Measurements from ENCODE around the gene CCDC175.
A peak's percentile ranks its signal among the peaks of the same experiment; 100 is the strongest.

Gene CCDC175

GRCh38 chr14:59576332-59577294, at the start of gene CCDC175:
Gene CCDC175 (minus strand): TSS chr14:59576812. CDS start chr14:59576775, 37 bp downstream.
- H3K27ac Mint-ChIP-seq = no peak within 1 kb of the TSS
- H3K9me3 Mint-ChIP-seq = no peaks in the 10 kb centered on the region
- H3K4me1 Mint-ChIP-seq (ENCODE audit: low read depth) = peaks cover 9% of the 10 kb centered on the region
- no peaks in the 10 kb centered on the region for H3K36me3 Mint-ChIP-seq (ENCODE audit: low read depth)
- H3K4me3 Mint-ChIP-seq = peak within 1 kb of the TSS; percentile 78
- peaks cover 42% of the 10 kb centered on the region for H3K27me3 Mint-ChIP-seq
- DNase-seq = peak; percentile 85

- Mint-ChIP-seq H3K4me3 (no peak overlapping the region), H3K9me3 (no peaks in the 10 kb centered on the region), H3K27ac (no peak overlapping the region), H3K27me3 (peaks cover 44% of the 10 kb centered on the region), H3K4me1 (ENCODE audit: low read depth) (no peaks in the 10 kb centered on the region), H3K36me3 (ENCODE audit: low read depth) (no peaks in the 10 kb centered on the region)
- no peak for DNase-seq
These were observed 46.0 kb upstream of the CCDC175 start for GRCh38 chr14:59622631-59623030.

- Mint-ChIP-seq H3K27ac (no peak overlapping the region), H3K4me1 (ENCODE audit: low read depth) (no peaks in the 10 kb centered on the region), H3K4me3 (no peak overlapping the region), H3K27me3 (peaks cover 36% of the 10 kb centered on the region), H3K36me3 (ENCODE audit: low read depth) (no peaks in the 10 kb centered on the region), H3K9me3 (no peaks in the 10 kb centered on the region)
- DNase-seq = no peak
These were observed 42.4 kb upstream of the CCDC175 start for GRCh38 chr14:59619061-59619460.

GRCh38 chr14:59601056-59601455, 24.4 kb upstream of the CCDC175 start:
- H3K4me1 Mint-ChIP-seq (ENCODE audit: low read depth) = no peaks in the 10 kb centered on the region
- H3K36me3 Mint-ChIP-seq (ENCODE audit: low read depth) = no peaks in the 10 kb centered on the region

GRCh38 chr14:59600211-59600945, 23.8 kb upstream of the CCDC175 start:
- DNase-seq = no peak
- Mint-ChIP-seq H3K27ac (no peak overlapping the region), H3K4me3 (no peak overlapping the region), H3K27me3 (peaks cover 10% of the 10 kb centered on the region), H3K36me3 (ENCODE audit: low read depth) (no peaks in the 10 kb centered on the region), H3K9me3 (no peaks in the 10 kb centered on the region), H3K4me1 (ENCODE audit: low read depth) (no peaks in the 10 kb centered on the region)

More at GRCh38 chr14:59601056-59601455, 24.4 kb upstream of the CCDC175 start:
- no peak for DNase-seq
- Mint-ChIP-seq H3K4me3 (no peak overlapping the region), H3K9me3 (no peaks in the 10 kb centered on the region), H3K27me3 (peaks cover 10% of the 10 kb centered on the region), H3K27ac (no peak overlapping the region)

- H3K9me3 Mint-ChIP-seq = peaks cover 3% of the 10 kb centered on the region
- no peak overlapping the region for H3K4me3 Mint-ChIP-seq
- no peak overlapping the region for H3K27ac Mint-ChIP-seq
- DNase-seq = no peak
- no peaks in the 10 kb centered on the region for H3K36me3 Mint-ChIP-seq (ENCODE audit: low read depth)
- no peaks in the 10 kb centered on the region for H3K4me1 Mint-ChIP-seq (ENCODE audit: low read depth)
- H3K27me3 Mint-ChIP-seq = peaks cover 15% of the 10 kb centered on the region
These were observed 18.5 kb upstream of the CCDC175 start for GRCh38 chr14:59595071-59595470.

GRCh38 chr14:59591641-59592370, 15.2 kb upstream of the CCDC175 start:
- Mint-ChIP-seq H3K9me3 (peaks cover 3% of the 10 kb centered on the region), H3K27ac (no peak overlapping the region), H3K4me3 (no peak overlapping the region), H3K27me3 (peaks cover 6% of the 10 kb centered on the region), H3K36me3 (ENCODE audit: low read depth) (no peaks in the 10 kb centered on the region), H3K4me1 (ENCODE audit: low read depth) (peaks cover 4% of the 10 kb centered on the region)
- no peak for DNase-seq

GRCh38 chr14:59588101-59588500, 11.5 kb upstream of the CCDC175 start:
- H3K4me1 Mint-ChIP-seq (ENCODE audit: low read depth) = peaks cover 14% of the 10 kb centered on the region
- no peaks in the 10 kb centered on the region for H3K36me3 Mint-ChIP-seq (ENCODE audit: low read depth)
- peaks cover 2% of the 10 kb centered on the region for H3K27me3 Mint-ChIP-seq
- no peak for DNase-seq
- no peak overlapping the region for H3K27ac Mint-ChIP-seq
- peaks cover 3% of the 10 kb centered on the region for H3K9me3 Mint-ChIP-seq
- H3K4me3 Mint-ChIP-seq = no peak overlapping the region

- H3K36me3 Mint-ChIP-seq (ENCODE audit: low read depth) = no peaks in the 10 kb centered on the region
- peak overlapping the region; percentile 39 for H3K27ac Mint-ChIP-seq
- peak overlapping the region; percentile 43 for H3K4me3 Mint-ChIP-seq
- H3K9me3 Mint-ChIP-seq = no peaks in the 10 kb centered on the region
- no peaks in the 10 kb centered on the region for H3K27me3 Mint-ChIP-seq
- peaks cover 14% of the 10 kb centered on the region for H3K4me1 Mint-ChIP-seq (ENCODE audit: low read depth)
- DNase-seq = no peak
These were observed 9.4 kb upstream of the CCDC175 start for GRCh38 chr14:59585891-59586554.

- DNase-seq = no peak
- H3K27ac Mint-ChIP-seq = no peak overlapping the region
- peaks cover 6% of the 10 kb centered on the region for H3K27me3 Mint-ChIP-seq
- no peaks in the 10 kb centered on the region for H3K36me3 Mint-ChIP-seq (ENCODE audit: low read depth)
- H3K9me3 Mint-ChIP-seq = no peaks in the 10 kb centered on the region
- H3K4me1 Mint-ChIP-seq (ENCODE audit: low read depth) = peaks cover 14% of the 10 kb centered on the region
- H3K4me3 Mint-ChIP-seq = no peak overlapping the region
These were observed 7.1 kb upstream of the CCDC175 start for GRCh38 chr14:59583755-59584154.

GRCh38 chr14:59582845-59583509, 6.4 kb upstream of the CCDC175 start:
- Mint-ChIP-seq H3K4me3 (no peak overlapping the region), H3K36me3 (ENCODE audit: low read depth) (no peaks in the 10 kb centered on the region), H3K27me3 (peaks cover 11% of the 10 kb centered on the region), H3K27ac (no peak overlapping the region), H3K9me3 (no peaks in the 10 kb centered on the region), H3K4me1 (ENCODE audit: low read depth) (peaks cover 14% of the 10 kb centered on the region)
- no peak for DNase-seq

GRCh38 chr14:59582161-59582560, 5.5 kb upstream of the CCDC175 start:
- no peak for DNase-seq
- Mint-ChIP-seq H3K4me3 (no peak overlapping the region), H3K27me3 (peaks cover 15% of the 10 kb centered on the region), H3K27ac (no peak overlapping the region), H3K36me3 (ENCODE audit: low read depth) (no peaks in the 10 kb centered on the region), H3K9me3 (no peaks in the 10 kb centered on the region), H3K4me1 (ENCODE audit: low read depth) (peaks cover 14% of the 10 kb centered on the region)

GRCh38 chr14:59580911-59581310, 4.3 kb upstream of the CCDC175 start:
- H3K4me3 Mint-ChIP-seq = no peak overlapping the region

More at GRCh38 chr14:59580911-59581310, 4.3 kb upstream of the CCDC175 start:
- H3K27ac Mint-ChIP-seq = no peak overlapping the region
- H3K27me3 Mint-ChIP-seq = peaks cover 27% of the 10 kb centered on the region
- no peaks in the 10 kb centered on the region for H3K9me3 Mint-ChIP-seq
- H3K4me1 Mint-ChIP-seq (ENCODE audit: low read depth) = peaks cover 10% of the 10 kb centered on the region
- DNase-seq = no peak
- H3K36me3 Mint-ChIP-seq (ENCODE audit: low read depth) = no peaks in the 10 kb centered on the region
